M059J (cell line): Measurements from ENCODE around the gene RHOH. TPM values are rescaled to one million over a fixed set of nuclear protein-coding genes. Genes with fewer than 3 reads are reported as not detected.
"Not testable (repeated sequence)": the region's sequence is repeated elsewhere in the genome, so short reads cannot be mapped to it uniquely, and the experiment has no call there.

Experiments used
- DNase-seq: peaks from one replicate; pipeline ENCODE4 v3.0.0-alpha.2; 2012; ENCODE audit warnings: low read depth
- total RNA-seq: library from RNA; depleted of rRNA; stranded (reverse); fragments of >200 nt; shearing (Covaris generic); gene quantifications from 2 replicates; pipeline ENCODE4 v1.2.3, GENCODE V29; 2014; rRNA removed

Gene RHOH
- total RNA-seq, 1 experiment from 2014 or later, result not detected

DNA sequence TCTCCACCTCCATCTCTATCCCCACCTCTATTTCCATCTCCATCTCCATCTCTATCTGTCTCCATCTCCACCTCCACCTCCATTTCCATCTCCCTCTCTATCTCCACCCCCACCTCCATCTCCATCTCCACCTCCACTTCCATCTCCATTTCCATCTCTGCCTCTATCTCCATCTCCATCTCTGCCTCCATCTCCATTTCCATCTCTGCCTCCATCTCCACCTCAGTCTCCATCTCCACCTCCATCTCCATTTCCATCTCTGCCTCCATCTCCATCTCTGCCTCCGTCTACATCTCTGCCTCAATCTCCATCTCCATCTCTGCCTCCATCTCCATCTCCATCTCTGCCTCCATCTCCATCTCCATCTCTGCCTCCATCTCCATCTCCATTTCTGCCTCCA, 97.5 kb downstream of the RHOH start:
- DNase-seq, result no peak

DNA sequence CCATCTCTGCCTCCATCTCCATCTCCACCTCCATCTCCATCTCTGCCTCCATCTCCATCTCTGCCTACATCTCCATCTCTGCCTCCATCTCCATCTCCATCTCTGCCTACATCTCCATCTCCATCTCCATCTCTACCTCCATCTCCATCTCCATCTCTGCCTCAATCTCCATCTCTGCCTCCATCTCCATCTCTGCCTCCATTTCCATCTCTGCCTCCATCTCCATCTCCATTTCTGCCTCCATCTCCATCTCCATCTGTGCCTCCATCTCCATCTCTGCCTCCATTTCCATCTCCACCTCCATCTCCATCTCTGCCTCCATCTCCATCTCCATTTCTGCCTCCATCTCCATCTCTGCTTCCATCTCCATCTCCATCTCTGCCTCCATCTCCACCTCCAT, 98.2 kb downstream of the RHOH start:
- not testable (repeated sequence) for DNase-seq

DNA sequence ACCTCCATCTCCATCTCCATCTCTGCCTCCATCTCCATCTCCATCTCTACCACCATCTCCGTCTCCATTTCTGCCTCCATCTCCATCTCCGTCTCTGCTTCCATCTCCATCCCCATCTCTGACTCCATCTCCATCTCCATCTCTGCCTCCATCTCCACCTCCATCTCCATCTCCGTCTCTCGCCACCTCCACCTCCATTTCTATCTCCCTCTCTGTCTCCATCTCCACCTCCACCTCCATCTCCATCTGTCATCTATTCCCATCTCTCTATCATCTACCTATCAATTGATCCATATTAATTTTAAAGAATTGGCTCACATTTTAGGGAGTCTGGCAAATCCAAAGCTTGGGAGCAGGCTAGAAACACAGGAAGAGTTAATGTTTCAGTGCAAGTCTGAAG, 98.7 kb downstream of the RHOH start:
- DNase-seq, result no peak

Other genes with a start within 250 kb of the RHOH start
- 37.1 and 51.1 TPM in 2 replicates for gene PDS5A, start 219.1 kb upstream of the RHOH start, total RNA-seq
- gene N4BP2, start 140.2 kb upstream of the RHOH start, total RNA-seq, result 1.1 and 2.3 TPM in 2 replicates
- 1.5 and 3.1 TPM in 2 replicates for gene CHRNA9, start 138.3 kb downstream of the RHOH start, total RNA-seq